HFF-Myc (cell line): Measurements from ENCODE around the gene ESRRA.
A peak's percentile ranks its signal among the peaks of the same experiment; 100 is the strongest.

Source experiments
- DNase-seq: peaks from one replicate; pipeline ENCODE4 v3.0.0-alpha.2; 2011; ENCODE audit warnings: low read depth; ENCODE audit errors: extremely low read depth
- H3K4me3 ChIP-seq: replicated peaks from 2 replicates; pipeline ENCODE4 v1.5.1; 2011; ENCODE audit warnings: low read depth, mild to moderate bottlenecking, control low read depth, low read length
- TF ChIP-seq, protein P1 (sequence below): IDR thresholded peaks from 2 replicates; pipeline ENCODE4 v1.5.1; 2012; ENCODE audit warnings: mild to moderate bottlenecking, low read depth, low read length, control low read depth; ENCODE audit errors: missing control alignments

The ESRRA gene

DNA sequence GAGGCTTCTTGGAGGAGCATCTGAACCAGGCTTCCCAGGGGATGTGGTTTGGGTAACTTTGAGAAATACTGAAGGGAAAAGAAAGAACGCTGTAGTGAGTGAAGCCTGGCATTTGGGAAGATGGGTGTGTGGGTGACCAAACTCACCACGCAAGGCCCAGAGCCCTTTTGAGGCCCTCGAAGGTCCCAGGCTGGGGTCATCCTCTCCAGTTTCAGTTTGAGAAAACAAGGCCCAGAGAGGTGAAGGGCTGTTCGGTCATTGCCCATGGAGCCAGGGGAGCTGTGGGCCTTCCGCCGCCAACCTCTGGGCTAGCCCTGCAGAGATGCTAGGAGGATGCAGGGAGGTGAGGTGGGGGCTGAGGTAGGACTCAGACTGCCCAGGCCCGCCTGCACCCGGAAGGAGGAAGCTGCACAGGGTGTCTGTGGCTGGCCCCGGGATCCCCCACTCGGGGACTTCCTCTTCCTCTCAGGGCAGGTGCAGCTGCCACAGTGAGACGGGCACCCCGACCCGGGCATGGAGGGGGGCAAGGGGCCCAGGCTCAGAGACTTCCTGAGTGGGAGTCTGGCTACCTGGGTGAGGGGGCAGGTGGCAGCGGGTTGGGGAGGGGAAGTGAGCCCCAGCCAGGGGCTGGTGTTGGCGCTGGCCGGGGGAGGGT is 34.6 kb downstream of the ESRRA start, which contains the start of gene CCDC88B:
CCDC88B (plus strand) TSS at position 451 of the 655 bp plus-strand sequence; CDS start at position 514, 63 bp downstream.
- H3K4me3 ChIP-seq, result no peak within 1 kb of the TSS
- TF ChIP-seq, protein P1, sequence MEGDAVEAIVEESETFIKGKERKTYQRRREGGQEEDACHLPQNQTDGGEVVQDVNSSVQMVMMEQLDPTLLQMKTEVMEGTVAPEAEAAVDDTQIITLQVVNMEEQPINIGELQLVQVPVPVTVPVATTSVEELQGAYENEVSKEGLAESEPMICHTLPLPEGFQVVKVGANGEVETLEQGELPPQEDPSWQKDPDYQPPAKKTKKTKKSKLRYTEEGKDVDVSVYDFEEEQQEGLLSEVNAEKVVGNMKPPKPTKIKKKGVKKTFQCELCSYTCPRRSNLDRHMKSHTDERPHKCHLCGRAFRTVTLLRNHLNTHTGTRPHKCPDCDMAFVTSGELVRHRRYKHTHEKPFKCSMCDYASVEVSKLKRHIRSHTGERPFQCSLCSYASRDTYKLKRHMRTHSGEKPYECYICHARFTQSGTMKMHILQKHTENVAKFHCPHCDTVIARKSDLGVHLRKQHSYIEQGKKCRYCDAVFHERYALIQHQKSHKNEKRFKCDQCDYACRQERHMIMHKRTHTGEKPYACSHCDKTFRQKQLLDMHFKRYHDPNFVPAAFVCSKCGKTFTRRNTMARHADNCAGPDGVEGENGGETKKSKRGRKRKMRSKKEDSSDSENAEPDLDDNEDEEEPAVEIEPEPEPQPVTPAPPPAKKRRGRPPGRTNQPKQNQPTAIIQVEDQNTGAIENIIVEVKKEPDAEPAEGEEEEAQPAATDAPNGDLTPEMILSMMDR, result no peak
- DNase-seq, result no peak

DNA sequence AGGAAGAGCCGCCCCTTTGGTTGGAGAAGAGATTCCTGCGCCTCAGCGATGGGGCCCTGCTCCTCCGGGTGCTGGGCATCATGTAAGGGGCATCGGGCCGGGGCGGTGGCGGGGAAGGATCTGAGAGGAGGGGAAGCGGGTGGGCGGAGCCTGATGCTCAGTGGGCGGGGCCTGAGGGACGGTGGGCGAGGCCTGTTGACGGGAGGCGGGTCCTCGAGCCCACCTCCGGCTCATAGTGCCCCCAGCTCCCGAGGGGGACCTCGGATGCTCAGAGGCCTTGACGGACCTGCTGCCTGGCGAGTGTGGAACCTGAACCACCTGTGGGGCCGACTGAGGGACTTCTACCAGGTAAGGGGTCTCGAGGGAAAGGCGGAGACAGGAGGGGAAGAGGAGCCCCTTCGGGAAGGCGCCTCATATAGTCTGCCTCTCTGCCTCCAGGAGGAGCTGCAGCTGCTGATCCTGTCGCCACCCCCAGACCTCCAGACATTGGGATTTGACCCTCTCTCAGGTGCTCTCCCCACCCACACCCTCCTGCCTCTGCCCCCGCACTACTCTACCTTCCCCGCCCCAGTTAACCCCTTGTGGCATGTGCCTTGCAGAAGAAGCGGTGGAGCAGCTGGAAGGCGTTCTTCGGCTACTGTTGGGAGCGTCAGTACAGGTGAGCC is 35.5 kb downstream of the ESRRA start:
- TF ChIP-seq, protein P1, result no peak
- H3K4me3 ChIP-seq, result no peak overlapping the region
- no peak for DNase-seq

DNA sequence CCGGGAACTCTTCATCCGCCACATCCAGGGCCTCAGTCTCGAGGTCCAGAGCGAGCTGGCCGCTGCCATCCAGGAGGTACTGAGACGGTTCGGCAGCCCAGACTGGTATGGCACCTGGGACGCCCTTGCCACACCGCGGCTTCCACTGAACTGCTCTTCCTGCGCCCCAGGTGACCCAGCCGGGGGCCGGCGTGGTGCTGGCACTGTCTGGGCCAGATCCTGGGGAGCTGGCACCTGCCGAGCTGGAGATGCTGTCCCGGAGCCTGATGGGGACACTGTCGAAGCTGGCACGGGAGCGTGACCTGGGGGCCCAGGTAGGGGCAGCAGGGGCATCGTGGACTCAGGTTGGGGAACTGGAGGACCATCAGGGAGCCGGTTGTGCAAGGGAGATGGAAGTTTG is 36.1 kb downstream of the ESRRA start:
- TF ChIP-seq, protein P1, result no peak
- DNase-seq, result no peak
- no peak overlapping the region for H3K4me3 ChIP-seq

DNA sequence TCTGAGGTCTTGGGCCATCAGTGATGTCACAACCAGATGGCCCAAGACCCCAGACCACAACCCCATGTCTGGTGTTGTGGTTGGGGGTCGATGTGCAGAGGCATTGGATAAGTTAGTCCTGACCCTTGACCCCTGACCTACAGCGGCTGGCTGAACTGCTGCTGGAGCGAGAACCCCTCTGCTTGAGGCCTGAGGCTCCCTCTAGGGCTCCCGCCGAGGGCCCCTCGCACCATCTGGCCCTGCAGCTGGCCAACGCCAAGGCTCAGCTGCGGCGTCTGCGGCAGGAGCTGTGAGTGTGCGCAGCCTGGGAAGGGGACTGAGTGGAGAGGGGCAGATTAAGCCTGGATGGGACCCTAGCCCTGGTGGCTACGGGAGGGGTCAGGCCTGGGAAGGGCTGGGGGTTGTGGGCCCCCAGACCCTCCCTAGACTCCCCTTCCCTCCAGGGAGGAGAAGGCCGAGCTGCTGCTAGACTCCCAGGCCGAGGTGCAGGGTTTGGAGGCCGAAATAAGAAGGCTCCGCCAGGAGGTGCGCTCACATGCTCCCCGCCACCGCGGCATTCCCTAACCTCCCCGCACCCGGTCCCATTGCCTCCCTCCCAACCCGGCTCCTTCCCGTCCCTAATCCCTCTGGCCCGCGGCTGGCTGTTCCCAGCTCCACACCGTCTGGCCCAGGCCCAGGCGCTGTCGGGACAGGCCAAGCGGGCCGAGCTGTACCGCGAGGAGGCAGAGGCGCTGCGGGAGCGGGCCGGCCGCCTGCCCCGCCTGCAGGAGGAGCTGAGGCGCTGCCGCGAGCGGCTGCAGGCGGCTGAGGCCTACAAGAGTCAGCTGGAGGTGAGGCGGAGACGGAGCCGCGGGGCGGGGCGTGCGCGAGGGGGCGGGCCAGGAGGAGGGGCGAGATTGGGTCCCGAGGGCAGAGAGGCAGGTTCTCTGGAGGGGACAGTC is 36.8 kb downstream of the ESRRA start:
- peak; percentile 27 for DNase-seq
- H3K4me3 ChIP-seq, result 0 out of 2 replicates have a peak overlapping the region, but pooled peaks have one; percentile 21
- TF ChIP-seq, protein P1, result peak; percentile 45

DNA sequence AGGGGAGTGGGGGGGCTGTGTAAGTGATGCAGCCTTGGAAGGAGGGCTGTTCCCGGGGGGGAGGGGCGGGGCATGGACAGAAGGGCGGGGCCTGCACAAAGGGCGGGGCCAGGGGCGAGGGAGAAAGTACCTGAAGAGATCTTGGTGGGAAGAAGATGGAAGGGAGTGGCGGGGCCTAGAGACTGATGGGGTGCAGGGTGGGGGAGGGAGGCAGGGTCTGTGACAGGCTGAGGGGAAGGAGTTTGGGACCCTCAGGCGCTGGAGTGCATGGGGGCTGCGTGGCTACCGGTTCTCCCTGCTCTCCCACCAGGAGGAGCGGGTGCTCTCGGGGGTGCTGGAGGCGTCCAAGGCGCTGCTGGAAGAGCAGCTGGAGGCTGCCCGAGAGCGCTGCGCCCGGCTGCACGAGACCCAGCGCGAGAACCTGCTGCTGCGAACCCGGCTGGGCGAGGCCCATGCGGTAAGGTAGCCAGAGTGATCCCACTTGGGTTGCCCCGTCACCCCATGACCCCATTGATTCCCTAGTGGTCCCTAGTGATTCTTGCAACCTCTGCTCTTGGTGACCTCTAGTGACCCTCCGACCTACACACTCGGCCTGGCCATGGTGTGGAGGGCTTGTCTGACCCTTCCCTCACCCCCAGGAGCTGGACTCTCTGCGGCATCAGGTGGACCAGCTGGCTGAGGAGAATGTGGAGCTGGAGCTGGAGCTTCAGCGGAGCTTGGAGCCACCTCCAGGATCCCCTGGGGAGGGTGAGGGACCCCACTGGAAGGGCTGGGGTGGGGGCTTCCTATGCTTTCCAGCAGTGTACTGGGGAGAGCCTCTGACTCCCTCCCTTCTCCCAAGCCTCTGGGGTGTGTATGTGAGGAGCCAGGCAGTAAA is 37.8 kb downstream of the ESRRA start:
- DNase-seq, result no peak
- TF ChIP-seq, protein P1, result no peak
- no peak overlapping the region for H3K4me3 ChIP-seq
